Measurements from ENCODE around the gene TMEM145.

The TMEM145 gene

GRCh38 chr19:42269478-42270345, 43.4 kb upstream of the TMEM145 start:
- Histone ChIP-seq H3K27me3 (replicated peaks) (no peaks in the 10 kb centered on the region), H3K27ac (peak overlapping the region; percentile 86), H3K36me3 (replicated peaks) (peaks cover 26% of the 10 kb centered on the region), H3K4me3 (ENCODE audit: low read depth, low read length) (peak overlapping the region; percentile 72)
- DNase-seq: no peak
- in situ Hi-C loops (cut with HindIII; ENCODE audit: low pct_ligation_motif_present, low sequenced_read_pairs): no loop called here
- no peak for TF ChIP-seq CTCF (IDR thresholded peaks at IDR 0.05; ENCODE audit: low read depth, low read length, missing control alignments)

- TF ChIP-seq CTCF (IDR thresholded peaks at IDR 0.05; ENCODE audit: low read depth, low read length, missing control alignments): no peak
- peak overlapping the region; percentile 72 for H3K4me3 ChIP-seq (ENCODE audit: low read depth, low read length)
- peaks cover 31% of the 10 kb centered on the region for H3K36me3 ChIP-seq (replicated peaks)
- DNase-seq: peak; percentile 70
- no peaks in the 10 kb centered on the region for H3K27me3 ChIP-seq (replicated peaks)
- in situ Hi-C loops (cut with HindIII; ENCODE audit: low pct_ligation_motif_present, low sequenced_read_pairs): no loop called here
- H3K27ac ChIP-seq: peak overlapping the region; percentile 86
Measured at GRCh38 chr19:42270346-42271044, 42.6 kb upstream of the TMEM145 start.

GRCh38 chr19:42271045-42271419, 42.1 kb upstream of the TMEM145 start:
- H3K27me3 ChIP-seq (replicated peaks): no peaks in the 10 kb centered on the region
- DNase-seq: no peak
- in situ Hi-C loops (cut with HindIII; ENCODE audit: low pct_ligation_motif_present, low sequenced_read_pairs): no loop called here
- H3K27ac ChIP-seq: peak overlapping the region; percentile 86
- TF ChIP-seq CTCF (IDR thresholded peaks at IDR 0.05; ENCODE audit: low read depth, low read length, missing control alignments): no peak
- H3K4me3 ChIP-seq (ENCODE audit: low read depth, low read length): peak overlapping the region; percentile 72
- H3K36me3 ChIP-seq (replicated peaks): peaks cover 31% of the 10 kb centered on the region

- in situ Hi-C loops (cut with HindIII; ENCODE audit: low pct_ligation_motif_present, low sequenced_read_pairs): no loop called here
- no peak for DNase-seq
- Histone ChIP-seq H3K27ac (no peak overlapping the region), H3K4me3 (ENCODE audit: low read depth, low read length) (no peak overlapping the region), H3K27me3 (replicated peaks) (no peaks in the 10 kb centered on the region), H3K36me3 (replicated peaks) (peaks cover 33% of the 10 kb centered on the region)
- no peak for TF ChIP-seq CTCF (IDR thresholded peaks at IDR 0.05; ENCODE audit: low read depth, low read length, missing control alignments)
Measured at GRCh38 chr19:42271861-42272534, 41.1 kb upstream of the TMEM145 start.

GRCh38 chr19:42272535-42272897, 40.6 kb upstream of the TMEM145 start:
- H3K27me3 ChIP-seq (replicated peaks): no peaks in the 10 kb centered on the region
- TF ChIP-seq CTCF (IDR thresholded peaks at IDR 0.05; ENCODE audit: low read depth, low read length, missing control alignments): no peak
- no peak overlapping the region for H3K4me3 ChIP-seq (ENCODE audit: low read depth, low read length)
- H3K27ac ChIP-seq: no peak overlapping the region
- in situ Hi-C loops (cut with HindIII; ENCODE audit: low pct_ligation_motif_present, low sequenced_read_pairs): no loop called here
- H3K36me3 ChIP-seq (replicated peaks): peaks cover 33% of the 10 kb centered on the region
- no peak for DNase-seq
